GM19193 (cell line): ENCODE measurements around the gene SERPINA1.

Experiments used
- POLR2A ChIP-seq: IDR thresholded peaks from 4 replicates; pipeline ENCODE4 v1.6.1; 2011; ENCODE audit not compliant: insufficient read depth, insufficient read length; ENCODE audit errors: extremely low read depth

Gene SERPINA1

GRCh38 chr14:94330432-94330831, 58.0 kb downstream of the SERPINA1 start:
- TF ChIP-seq POLR2A, result no peak

- TF ChIP-seq POLR2A, result no peak
These were observed 58.5 kb downstream of the SERPINA1 start for GRCh38 chr14:94329857-94330256.

GRCh38 chr14:94328196-94328595, 60.2 kb downstream of the SERPINA1 start:
- no peak for TF ChIP-seq POLR2A
